NCI-H1417 (cell line): ENCODE data around the gene SLC30A4.
A peak's percentile ranks its signal among the peaks of the same experiment; 100 is the strongest.
"Not testable (repeated sequence)": the region's sequence is repeated elsewhere in the genome, so short reads cannot be mapped to it uniquely, and the experiment has no call there.

Experiments used
- DNase-seq, 3 experiments: peaks; one replicate each; lab custom pipeline; 2025; lab: John Stamatoyannopoulos, UW

SLC30A4 gene

GRCh38 chr15:45522328-45523165 is at the start of gene SLC30A4:
TSS of gene SLC30A4 (minus strand) at chr15:45522755. CDS start at chr15:45522354, 401 bp downstream.
- peak; percentile 31 to 78 (median 73) for DNase-seq

GRCh38 chr15:45555934-45556608 is 33.5 kb upstream of the SLC30A4 start:
- DNase-seq = no peak

- no peak for DNase-seq
Observed at GRCh38 chr15:45551676-45552075, 29.1 kb upstream of the SLC30A4 start.

- DNase-seq = no peak
Observed at GRCh38 chr15:45550436-45550835, 27.9 kb upstream of the SLC30A4 start.

- DNase-seq = no peak
Observed at GRCh38 chr15:45549541-45550220, 27.1 kb upstream of the SLC30A4 start.

- DNase-seq = no peak
Observed at GRCh38 chr15:45548753-45549520, 26.4 kb upstream of the SLC30A4 start.

- no peak for DNase-seq
Observed at GRCh38 chr15:45546789-45547188, 24.2 kb upstream of the SLC30A4 start.

GRCh38 chr15:45544266-45545023 is 21.9 kb upstream of the SLC30A4 start:
- DNase-seq = no peak

- DNase-seq = no peak
Observed at GRCh38 chr15:45543051-45543450, 20.5 kb upstream of the SLC30A4 start.

- no peak for DNase-seq
Observed at GRCh38 chr15:45540531-45540930, 18.0 kb upstream of the SLC30A4 start.

GRCh38 chr15:45539680-45540079 is 17.1 kb upstream of the SLC30A4 start:
- DNase-seq = no peak

- DNase-seq = no peak
Observed at GRCh38 chr15:45536934-45537333, 14.4 kb upstream of the SLC30A4 start.

- no peak for DNase-seq
Observed at GRCh38 chr15:45535486-45536042, 13.0 kb upstream of the SLC30A4 start.

GRCh38 chr15:45534821-45535220 is 12.3 kb upstream of the SLC30A4 start:
- DNase-seq = no peak

GRCh38 chr15:45532892-45533291 is 10.3 kb upstream of the SLC30A4 start:
- not testable (repeated sequence) for DNase-seq

GRCh38 chr15:45529613-45530012 is 7.1 kb upstream of the SLC30A4 start:
- no peak for DNase-seq

GRCh38 chr15:45527086-45527485 is 4.5 kb upstream of the SLC30A4 start:
- no peak for DNase-seq

GRCh38 chr15:45523166-45523460 is 558 bp upstream of the SLC30A4 start:
- DNase-seq = no peak

- peak in 1 of 3 experiments; percentile 50 for DNase-seq
Observed at GRCh38 chr15:45521596-45522327, 793 bp downstream of the SLC30A4 start.

- DNase-seq = no peak
Observed at GRCh38 chr15:45510758-45511280, 11.7 kb downstream of the SLC30A4 start.
